ENCODE measurements around the gene ACER3.

GRCh38 chr11:77069336-77069968 lies 208.7 kb downstream of the ACER3 start:
- no peak for TF ChIP-seq CTCF (IDR thresholded peaks at IDR 0.05; ENCODE audit: poor library complexity)
- TF ChIP-seq EZH2 (IDR thresholded peaks at IDR 0.05; ENCODE audit: borderline replicate concordance), result no peak

Data from hepatocyte (in vitro differentiated cells).